ENCODE data around the gene SCUBE1.

GRCh38 chr22:43220625-43221380 is 122.4 kb downstream of the SCUBE1 start:
- TF ChIP-seq CTCF (IDR thresholded peaks at IDR 0.05), result no peak
- no peak for TF ChIP-seq EZH2phosphoT487 (IDR thresholded peaks at IDR 0.05)
- TF ChIP-seq EZH2 (IDR thresholded peaks at IDR 0.05), result no peak
